Activated CD8-positive, alpha-beta memory T cell treated with anti-CD3 and anti-CD28 coated beads for 36 hours (primary cell): Measurements from ENCODE around the gene CBR3. TPM values are rescaled to one million over a fixed set of nuclear protein-coding genes. Genes with fewer than 3 reads are reported as not detected.
"Not testable (repeated sequence)": the region's sequence is repeated elsewhere in the genome, so short reads cannot be mapped to it uniquely, and the experiment has no call there.

Experiments used
- CTCF ChIA-PET: fragments of 350-600 bp; sonication (Branson Sonifier 250); formaldehyde crosslinking; loops from one replicate; lab custom pipeline; 2021; ENCODE audit warnings: antibody characterized with exemption; lab: Charles Lee
- POLR2A ChIA-PET: fragments of 350-600 bp; sonication (Branson Sonifier 250); formaldehyde crosslinking; loops from one replicate; lab custom pipeline; 2021; ENCODE audit warnings: antibody characterized with exemption; lab: Charles Lee
- total RNA-seq, 2 experiments: library from RNA; stranded (reverse); gene quantifications; one replicate each; pipeline ENCODE4 v1.2.3, GENCODE V29; 2021

Gene CBR3
- total RNA-seq, 2 experiments from 2014 or later: 7.1 to 7.5 TPM

DNA sequence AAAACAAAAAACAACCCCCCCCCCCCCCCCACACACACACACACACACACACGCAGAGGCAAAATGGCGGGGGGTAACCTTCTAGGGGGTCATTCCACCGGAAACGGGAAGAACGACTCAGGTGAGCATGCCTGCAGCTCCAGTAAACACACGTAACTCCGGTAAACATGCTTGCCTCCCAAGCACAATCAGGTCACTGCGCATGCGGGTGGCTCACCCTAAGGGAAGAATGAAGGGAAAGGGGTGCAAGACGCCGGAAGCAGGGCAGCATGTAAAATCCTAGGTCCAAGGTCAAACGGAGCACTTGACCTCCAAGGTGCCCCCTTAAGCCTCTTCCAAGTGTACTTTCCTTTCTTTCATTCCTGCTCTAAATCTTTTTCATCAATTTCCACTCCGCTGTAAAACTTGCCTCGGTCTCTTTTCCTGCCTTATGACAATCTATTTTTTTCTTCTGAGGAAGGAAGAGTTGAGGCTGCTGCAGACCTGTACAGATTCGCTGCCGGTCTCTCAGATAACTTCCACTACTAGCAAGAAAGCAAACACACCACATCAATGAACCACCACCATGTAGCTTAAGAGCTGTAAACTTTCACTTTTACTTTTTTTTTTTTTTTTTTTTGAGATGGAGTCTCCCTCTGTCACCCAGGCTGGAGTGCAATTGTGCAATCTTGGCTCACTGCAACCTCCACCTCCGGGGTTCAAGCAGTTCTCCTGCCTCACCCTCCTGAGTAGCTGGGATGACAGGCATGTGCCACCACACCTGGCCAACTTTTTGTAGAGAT, 21.0 kb upstream of the CBR3 start:
- POLR2A ChIA-PET: interaction anchor here (0.5 kb wide), 1 partner anchor 45 kb away, joined by 7 read pairs; no protein-coding TSS in a partner anchor
- CTCF ChIA-PET: interaction anchor here (0.6 to 1.7 kb wide), 6 partner anchors 11 to 1828 kb away, joined by 3 to 6 read pairs (median 4); partner anchors contain the start of gene CBR1

GRCh38 chr21:36115138-36115730, 19.6 kb upstream of the CBR3 start:
- ChIA-PET CTCF (interaction anchor here (0.7 kb wide), 1 partner anchor 329 kb away, joined by 4 read pairs; no protein-coding TSS in a partner anchor), POLR2A (no interaction called here)

GRCh38 chr21:36117286-36117741, 17.6 kb upstream of the CBR3 start:
- ChIA-PET POLR2A (no interaction called here), CTCF (interaction anchor here (0.9 kb wide), 1 partner anchor 10 kb away, joined by 3 read pairs; no protein-coding TSS in a partner anchor)

DNA sequence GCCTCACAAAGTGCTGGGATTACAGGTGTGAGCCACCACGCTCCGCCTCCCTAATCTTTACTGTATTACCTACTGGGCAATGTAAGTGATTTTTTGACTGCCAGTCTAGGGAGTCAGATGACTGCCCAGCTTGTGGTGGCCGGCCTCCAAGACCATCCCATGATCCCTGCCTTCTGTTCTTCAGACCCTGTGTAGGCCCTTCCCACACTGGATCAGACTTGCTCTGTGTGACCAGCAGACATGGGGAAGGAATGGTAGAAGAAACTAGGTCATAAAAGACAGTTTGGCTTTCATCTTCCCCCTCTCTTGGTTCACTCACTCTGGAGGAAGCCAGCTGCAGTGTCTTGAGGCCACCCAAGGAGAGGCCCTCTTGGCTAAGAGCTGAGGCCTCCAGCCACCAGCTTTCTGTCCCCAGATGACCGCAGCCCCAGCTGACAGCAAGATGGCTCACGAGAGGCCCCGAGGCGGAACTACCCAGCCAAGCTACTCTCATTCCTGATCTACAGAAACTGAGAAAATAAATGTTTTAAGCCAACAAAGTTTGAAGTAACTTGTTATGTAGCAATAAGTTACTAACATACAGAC, 14.5 kb upstream of the CBR3 start:
- ChIA-PET POLR2A (no interaction called here), CTCF (interaction anchor here (1.0 kb wide), 1 partner anchor 14 kb away, joined by 3 read pairs; no protein-coding TSS in a partner anchor)

DNA sequence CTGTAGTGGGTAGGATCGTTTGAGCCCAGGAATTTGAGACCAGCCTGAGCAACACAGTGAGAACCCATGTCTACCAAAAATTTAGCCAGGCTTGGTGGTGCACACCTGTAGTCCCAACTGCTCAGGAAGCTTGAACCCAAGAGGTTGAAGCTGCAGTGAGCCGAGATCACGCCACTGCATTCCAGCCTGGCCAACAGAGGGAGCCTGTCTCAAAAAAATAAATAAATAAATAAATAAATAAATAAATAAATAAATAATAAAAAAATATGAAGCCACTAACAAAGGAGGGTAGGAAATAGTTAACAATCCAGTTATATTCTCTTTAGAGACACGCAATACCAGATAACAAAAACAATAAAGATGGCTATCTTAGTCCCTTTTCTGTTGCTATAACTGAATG, 11.9 kb upstream of the CBR3 start:
- ChIA-PET CTCF (interaction anchor here (1.2 kb wide), 1 partner anchor 64 kb away, joined by 4 read pairs; no protein-coding TSS in a partner anchor), POLR2A (no interaction called here)

- ChIA-PET POLR2A (no interaction called here), CTCF (interaction anchor here (1.0 to 2.0 kb wide), 4 partner anchors 11 to 96 kb away, joined by 3 to 6 read pairs (median 4); partner anchors contain the start of gene CBR3)
Measured at GRCh38 chr21:36124395-36124794, 10.5 kb upstream of the CBR3 start.

- ChIA-PET CTCF (interaction anchor here (0.6 to 2.0 kb wide), 5 partner anchors 10 to 98 kb away, joined by 3 to 6 read pairs (median 3); partner anchors contain the start of gene CBR3), POLR2A (no interaction called here)
Measured at GRCh38 chr21:36125512-36126207, 9.2 kb upstream of the CBR3 start.

GRCh38 chr21:36126208-36126565, 8.7 kb upstream of the CBR3 start:
- CTCF ChIA-PET: interaction anchor here (1.7 to 2.0 kb wide), 2 partner anchors 9 to 23 kb away, joined by 3 to 6 read pairs; partner anchors contain the start of gene CBR3
- POLR2A ChIA-PET: no interaction called here

DNA sequence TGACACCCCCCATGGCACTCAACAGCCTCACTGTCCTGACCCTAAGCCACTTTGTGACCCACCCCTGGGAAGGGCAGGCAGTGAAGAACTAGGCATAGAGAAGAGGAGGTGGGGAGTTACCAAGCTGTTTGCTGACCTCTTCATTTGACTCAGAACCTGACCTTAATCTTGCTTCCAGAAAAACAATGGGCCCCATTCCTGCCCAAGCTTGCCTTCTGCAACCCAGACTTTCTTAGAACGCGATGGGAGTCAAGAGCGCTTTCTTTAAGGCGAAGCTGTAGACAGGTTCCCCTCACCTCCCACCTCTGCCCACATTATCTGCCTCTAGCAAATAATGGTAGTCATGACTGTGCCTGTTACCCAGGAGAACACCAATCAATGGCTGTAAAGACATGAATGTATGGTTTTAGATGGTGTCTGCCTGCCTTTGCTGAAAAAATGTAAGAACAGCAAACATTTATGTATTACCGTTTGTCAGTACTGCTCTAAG, 8.2 kb upstream of the CBR3 start:
- POLR2A ChIA-PET: interaction anchor here (0.6 kb wide), 1 partner anchor 163 kb away, joined by 3 read pairs; no protein-coding TSS in a partner anchor

DNA sequence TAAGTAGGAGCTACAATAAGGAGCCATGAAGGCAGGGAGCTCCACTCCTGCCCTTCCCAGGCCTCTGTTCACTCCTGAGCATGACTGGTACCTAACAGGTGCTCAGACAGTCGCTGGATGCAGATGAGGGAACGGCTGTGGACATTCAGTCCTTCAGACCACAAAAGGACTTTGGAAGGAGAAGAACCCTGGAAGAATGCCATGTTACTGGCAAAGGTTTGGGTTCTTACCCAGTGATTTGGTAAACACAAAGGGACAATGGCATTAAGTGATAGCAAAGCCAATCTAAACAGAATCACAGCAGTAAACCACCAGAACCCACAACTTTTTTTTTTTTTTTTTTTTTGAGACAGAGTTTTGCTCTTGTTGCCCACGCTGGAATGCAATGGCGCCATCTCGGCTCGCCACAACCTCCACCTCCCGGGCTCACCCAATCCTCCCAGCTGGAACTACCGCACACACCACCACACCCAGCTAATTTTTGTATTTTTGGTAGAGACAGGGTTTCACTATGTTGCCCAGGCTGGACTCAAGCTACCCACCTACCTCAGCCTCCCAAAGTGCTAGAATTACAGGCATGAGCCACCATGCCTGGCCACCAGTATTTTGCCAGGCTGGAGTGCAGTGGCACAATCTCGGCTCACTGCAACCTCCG, 7.5 kb upstream of the CBR3 start:
- ChIA-PET POLR2A (interaction anchor here (0.6 kb wide), 1 partner anchor 162 kb away, joined by 3 read pairs; no protein-coding TSS in a partner anchor), CTCF (interaction anchor here (0.7 to 1.7 kb wide), 5 partner anchors 9 to 301 kb away, joined by 3 to 5 read pairs (median 3); no protein-coding TSS in a partner anchor)

More for the DNA sequence above, 8.2 kb upstream of the CBR3 start:
- CTCF ChIA-PET: interaction anchor here (1.0 to 2.0 kb wide), 5 partner anchors 9 to 301 kb away, joined by 3 to 6 read pairs (median 3); partner anchors contain the start of gene CBR3

DNA sequence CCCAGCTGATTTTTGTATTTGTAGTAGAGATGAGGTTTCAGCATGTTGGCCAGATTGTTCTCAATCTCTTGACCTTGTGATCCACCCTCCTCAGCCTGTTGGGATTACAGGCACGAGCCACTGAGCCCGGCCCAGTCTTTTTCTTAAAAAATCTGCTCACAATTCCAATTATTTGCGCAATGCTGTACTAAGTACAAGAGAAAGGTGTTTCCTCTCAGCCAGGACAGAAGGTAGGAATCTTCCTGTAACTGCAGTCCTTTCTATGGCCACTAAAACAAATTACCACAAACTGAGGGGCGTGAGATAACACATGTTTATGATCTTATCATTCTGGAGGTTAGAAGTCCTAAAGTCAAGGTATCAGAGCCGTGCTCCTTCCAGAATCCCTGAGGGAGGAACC, 6.9 kb upstream of the CBR3 start:
- ChIA-PET POLR2A (no interaction called here), CTCF (interaction anchor here (0.7 to 1.5 kb wide), 3 partner anchors 15 to 300 kb away, joined by 3 to 5 read pairs (median 3); no protein-coding TSS in a partner anchor)

DNA sequence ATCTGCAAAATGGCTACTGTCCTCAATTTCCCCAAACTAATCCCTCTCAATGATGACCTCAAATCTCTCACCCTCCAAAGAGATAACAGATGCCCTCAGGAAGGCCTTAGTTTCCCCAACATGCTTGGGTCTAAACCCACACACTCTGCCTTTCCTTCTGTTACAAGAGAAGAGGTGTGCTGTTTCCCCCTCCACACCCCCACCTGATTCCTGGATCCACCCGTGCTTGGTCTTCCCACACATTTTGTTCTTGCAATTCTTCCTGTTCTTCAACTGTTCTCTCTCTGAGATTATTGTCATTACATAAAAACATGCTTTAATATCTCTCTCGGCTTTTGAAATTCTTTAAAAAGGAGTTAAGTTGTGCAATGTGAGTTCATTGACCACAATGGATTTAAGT, 5.7 kb upstream of the CBR3 start:
- ChIA-PET CTCF (interaction anchor here (1.0 kb wide), 1 partner anchor 13 kb away, joined by 3 read pairs; no protein-coding TSS in a partner anchor), POLR2A (no interaction called here)

DNA sequence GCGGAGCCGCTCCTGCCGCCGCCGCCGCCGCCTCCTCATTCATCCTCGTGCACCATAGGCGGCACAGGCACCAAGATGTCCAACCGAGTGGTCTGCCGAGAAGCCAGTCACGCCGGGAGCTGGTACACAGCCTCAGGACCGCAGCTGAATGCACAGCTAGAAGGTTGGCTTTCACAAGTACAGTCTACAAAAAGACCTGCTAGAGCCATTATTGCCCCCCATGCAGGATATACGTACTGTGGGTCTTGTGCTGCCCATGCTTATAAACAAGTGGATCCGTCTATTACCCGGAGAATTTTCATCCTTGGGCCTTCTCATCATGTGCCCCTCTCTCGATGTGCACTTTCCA, 4.5 kb upstream of the CBR3 start:
- POLR2A ChIA-PET, CTCF ChIA-PET: not testable (repeated sequence)

DNA sequence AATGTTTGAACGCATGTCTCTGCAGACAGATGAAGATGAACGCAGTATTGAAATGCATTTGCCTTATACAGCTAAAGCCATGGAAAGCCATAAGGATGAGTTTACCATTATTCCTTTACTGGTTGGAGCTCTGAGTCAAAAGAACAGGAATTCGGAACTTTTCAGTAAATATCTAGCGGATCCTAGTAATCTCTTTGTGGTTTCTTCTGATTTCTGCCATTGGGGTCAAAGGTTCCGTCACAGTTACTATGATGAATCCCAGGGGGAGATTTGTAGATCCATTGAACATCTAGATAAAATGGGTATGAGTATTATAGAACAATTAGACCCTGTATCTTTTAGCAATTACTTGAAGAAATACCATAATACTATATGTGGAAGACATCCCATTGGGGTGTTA, 4.0 kb upstream of the CBR3 start:
- CTCF ChIA-PET, POLR2A ChIA-PET: not testable (repeated sequence)

GRCh38 chr21:36132696-36133095, 2.2 kb upstream of the CBR3 start:
- CTCF ChIA-PET: no interaction called here
- POLR2A ChIA-PET: no interaction called here

GRCh38 chr21:36135391-36136102, 668 bp downstream of the CBR3 start:
- CTCF ChIA-PET: interaction anchor here (1.2 to 1.5 kb wide), 2 partner anchors 10 to 195 kb away, joined by 4 to 6 read pairs; no protein-coding TSS in a partner anchor

GRCh38 chr21:36139791-36140190, 4.9 kb downstream of the CBR3 start:
- POLR2A ChIA-PET: not testable (repeated sequence)
- CTCF ChIA-PET: interaction anchor here (0.8 kb wide), 2 partner anchors 10 to 71 kb away, joined by 3 to 4 read pairs; no protein-coding TSS in a partner anchor

More at GRCh38 chr21:36135391-36136102, 668 bp downstream of the CBR3 start:
- POLR2A ChIA-PET: interaction anchor here (1.4 kb wide), 1 partner anchor 14 kb away, joined by 4 read pairs; no protein-coding TSS in a partner anchor
